Heart right ventricle (tissue), 16 donors: Measurements from ENCODE around the gene NENF. TPM values are rescaled to one million over a fixed set of nuclear protein-coding genes. Genes with fewer than 3 reads are reported as not detected.
A peak's percentile ranks its signal among the peaks of the same experiment; 100 is the strongest.

Experiments
- ATAC-seq, 8 donors: fragments of 200-7000 bp; cut with Tn5 transposase; one replicate each; pipeline ENCODE4 v1.9.1; 2020; ENCODE audit warnings: mild to moderate bottlenecking in 8 of 8, moderate library complexity in 8 of 8, moderate number of reproducible peaks in 1 of 8
- DNase-seq, 2 donors: peaks; one replicate each; pipeline ENCODE4 v3.0.0-alpha.2; 2020
- H3K27ac ChIP-seq, 10 donors: fragments of 200-600 bp; sonication (generic) in 2 of 10; one replicate each; pipeline versions ENCODE4 v1.5.0 to v1.8.0; 2020 to 2022; ENCODE audit warnings: mild to moderate bottlenecking in 3 of 10
- H3K27me3 ChIP-seq, 7 donors: fragments of 200-600 bp; one replicate each; pipeline ENCODE4 v1.8.0; 2021 to 2022; ENCODE audit warnings: mild to moderate bottlenecking in 2 of 7
- H3K36me3 ChIP-seq, 9 donors: fragments of 200-600 bp; sonication (generic) in 1 of 9; one replicate each; pipeline versions ENCODE4 v1.5.0 to v1.8.0; 2020 to 2022; ENCODE audit warnings: mild to moderate bottlenecking in 2 of 9
- H3K4me1 ChIP-seq, 9 donors: fragments of 200-600 bp; sonication (generic) in 1 of 9; one replicate each; pipeline versions ENCODE4 v1.5.0 to v1.8.0; 2020 to 2022; ENCODE audit warnings: mild to moderate bottlenecking in 4 of 9
- H3K4me3 ChIP-seq, 10 donors: fragments of 200-600 bp; sonication (generic) in 2 of 10; one replicate each; pipeline versions ENCODE4 v1.5.0 to v1.8.0; 2020 to 2022; ENCODE audit warnings: mild to moderate bottlenecking in 7 of 10, moderate library complexity in 2 of 10
- H3K9me3 ChIP-seq, 11 donors: fragments of 200-600 bp in 10 of 11; sonication (generic) in 2 of 11; one replicate each; pipeline versions ENCODE4 v1.5.0 to v1.8.0; 2013 to 2022; ENCODE audit warnings: mild to moderate bottlenecking in 2 of 11, control low read depth in 1 of 11, moderate library complexity in 1 of 11
- WGBS, 2 donors: extraction: QIAGEN DNeasy Blood & Tissue Kit; methylation state at CpG; one replicate each; pipeline ENCODE4 v1.1.7; 2013; ENCODE audit warnings: inconsistent platforms in 1 of 2; 5-methylcytosine and 5-hydroxymethylcytosine counted together
- intact Hi-C, 10 donors: fragments of 100-400 bp; cut with DNase I; formaldehyde crosslinking; loops; one replicate each; pipeline versions ENCODE4 v1.11.1 to v1.14.2; 2022
- polyA plus RNA-seq, 2 donors: library from polyadenylated mRNA; stranded (reverse); fragments of 200-250 nt; gene quantifications; one replicate each; pipeline ENCODE4 v1.2.3, GENCODE V29; 2013
- total RNA-seq, 10 donors: library from RNA; stranded (reverse); fragmentation: NEBNext Ultra II Directional in 3 of 10; extraction: Animal tissue kit (Norgen Biotek cat#: 25700) in 3 of 10; gene quantifications; one replicate each; pipeline versions ENCODE4 v1.2.1 to v1.2.4, GENCODE V29; 2021 to 2023
- TF ChIP-seq, protein P1 (sequence below), 9 donors: fragments of 200-600 bp; sonication (generic) in 2 of 9; IDR thresholded peaks; one replicate each; pipeline versions ENCODE4 v1.5.0 to v1.8.0; 2021 to 2022; ENCODE audit warnings: antibody characterized with exemption in 9 of 9, mild to moderate bottlenecking in 5 of 9, moderate library complexity in 1 of 9
- donor health status: Arrhythmogenic right ventricular cardiomyopathy.
- donor health status: ischemic (EF 13 %, LVEDD 7.1; RV severe dilation, severe dysfunction).
- donor health status: healthy with polysubstance abuse.
- donor health status: DM: no; HTN: yes; CAD: no.
- donor health status: DM: no; HTN: no; CAD: no.
- donor health status: ischemic (EF 25% LVEDD 6.9; RV normal size, moderate dysfunction).
- donor health status: ischemic (EF 25% LVEDD 5.7; RV mildly dilated, moderate dysfunction).
- donor health status: healthy.
- donor health status: DM: yes; HTN: yes; CAD: no.
- donor health status: Ischemic cardiomyopathy.
- donor health status: ischemic (EF 35%, LVEDD 5.7; RV mildly dilated, moderate dysfunction).
- donor health status: nonischemic (EF 11% LVEDD 7.7; RV severe dilation, severe dysfunction).
- donor health status: DM: yes; HTN: yes; CAD: no.
- donor health status: PGD.
- donor health status: ischemic (EF 29% LVEDD 5.4; RV normal size, mild dysfunction).
- donor health status: nonischemic (EF 23%, LVEDD 6.1; RV moderate dilation, normal function).

The NENF gene
- total and polyA plus RNA-seq, 12 donors: 91.8 to 241 (median 115) TPM

DNA sequence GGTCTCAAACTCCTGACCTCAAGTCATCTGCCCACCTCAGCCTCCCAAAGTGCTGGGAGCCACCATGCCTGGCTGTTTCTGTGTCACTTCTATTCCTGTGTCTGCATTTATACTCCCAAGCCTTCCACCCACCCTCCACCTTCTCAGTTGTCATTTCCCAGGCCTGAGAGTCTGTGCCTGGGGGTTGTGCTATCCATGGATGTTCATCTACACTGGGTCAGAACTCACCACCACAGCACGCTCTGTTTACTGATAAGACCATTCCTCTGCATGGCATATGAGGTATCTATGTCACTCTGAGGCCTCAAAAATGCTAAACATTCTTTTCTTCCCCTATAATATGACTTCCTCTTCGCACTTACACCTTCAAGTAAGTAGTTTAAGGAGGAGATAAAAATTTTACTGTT, 6.1 kb downstream of the NENF start:
- DNase-seq (no peak), ATAC-seq (no peak)
- Histone ChIP-seq H3K4me3 (no peak overlapping the region), H3K4me1 (peaks cover 0 to 22% (median 7%) of the 10 kb centered on the region in 9 donors), H3K36me3 (peaks cover 0 to 7% (median 0%) of the 10 kb centered on the region in 9 donors), H3K9me3 (no peaks in the 10 kb centered on the region), H3K27ac (no peak overlapping the region), H3K27me3 (no peaks in the 10 kb centered on the region)
- TF ChIP-seq, protein P1, sequence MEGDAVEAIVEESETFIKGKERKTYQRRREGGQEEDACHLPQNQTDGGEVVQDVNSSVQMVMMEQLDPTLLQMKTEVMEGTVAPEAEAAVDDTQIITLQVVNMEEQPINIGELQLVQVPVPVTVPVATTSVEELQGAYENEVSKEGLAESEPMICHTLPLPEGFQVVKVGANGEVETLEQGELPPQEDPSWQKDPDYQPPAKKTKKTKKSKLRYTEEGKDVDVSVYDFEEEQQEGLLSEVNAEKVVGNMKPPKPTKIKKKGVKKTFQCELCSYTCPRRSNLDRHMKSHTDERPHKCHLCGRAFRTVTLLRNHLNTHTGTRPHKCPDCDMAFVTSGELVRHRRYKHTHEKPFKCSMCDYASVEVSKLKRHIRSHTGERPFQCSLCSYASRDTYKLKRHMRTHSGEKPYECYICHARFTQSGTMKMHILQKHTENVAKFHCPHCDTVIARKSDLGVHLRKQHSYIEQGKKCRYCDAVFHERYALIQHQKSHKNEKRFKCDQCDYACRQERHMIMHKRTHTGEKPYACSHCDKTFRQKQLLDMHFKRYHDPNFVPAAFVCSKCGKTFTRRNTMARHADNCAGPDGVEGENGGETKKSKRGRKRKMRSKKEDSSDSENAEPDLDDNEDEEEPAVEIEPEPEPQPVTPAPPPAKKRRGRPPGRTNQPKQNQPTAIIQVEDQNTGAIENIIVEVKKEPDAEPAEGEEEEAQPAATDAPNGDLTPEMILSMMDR (IDR thresholded peaks at IDR 0.05): no peak
- intact Hi-C loops: no loop called here
- 99% methylated on average over 2 of the region's 2 CpGs for WGBS, 2 donors

DNA sequence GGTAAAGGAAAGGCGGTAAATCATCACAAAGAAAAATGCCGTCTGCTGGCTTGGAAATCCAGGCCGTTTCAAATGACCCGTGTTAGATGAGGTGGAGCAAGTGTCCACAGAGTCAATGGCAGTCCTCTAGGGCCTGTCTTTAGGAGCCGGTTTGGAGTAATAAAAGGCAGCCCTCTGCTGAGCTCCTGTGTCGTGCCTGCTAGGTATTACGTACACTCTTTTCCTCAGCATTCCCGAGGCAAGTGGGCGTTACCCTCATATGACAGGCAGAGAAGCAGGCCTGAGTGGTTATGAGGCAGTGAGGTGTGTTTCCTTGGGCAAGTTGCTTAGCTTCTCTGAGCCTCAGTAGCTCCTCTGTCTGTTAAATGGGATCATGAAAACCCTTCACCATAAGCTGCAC, 7.7 kb downstream of the NENF start:
- Histone ChIP-seq H3K27me3 (no peaks in the 10 kb centered on the region), H3K4me3 (no peak overlapping the region), H3K27ac (no peak overlapping the region), H3K4me1 (peaks cover 0 to 12% (median 0%) of the 10 kb centered on the region in 9 donors), H3K36me3 (peaks cover 0 to 21% (median 0%) of the 10 kb centered on the region in 9 donors), H3K9me3 (no peaks in the 10 kb centered on the region)
- TF ChIP-seq, protein P1 (IDR thresholded peaks at IDR 0.05): no peak
- WGBS, 2 donors: 80 to 86% methylated on average over 9 of the region's 9 CpGs
- intact Hi-C loops: no loop called here
- no peak for ATAC-seq
- no peak for DNase-seq

DNA sequence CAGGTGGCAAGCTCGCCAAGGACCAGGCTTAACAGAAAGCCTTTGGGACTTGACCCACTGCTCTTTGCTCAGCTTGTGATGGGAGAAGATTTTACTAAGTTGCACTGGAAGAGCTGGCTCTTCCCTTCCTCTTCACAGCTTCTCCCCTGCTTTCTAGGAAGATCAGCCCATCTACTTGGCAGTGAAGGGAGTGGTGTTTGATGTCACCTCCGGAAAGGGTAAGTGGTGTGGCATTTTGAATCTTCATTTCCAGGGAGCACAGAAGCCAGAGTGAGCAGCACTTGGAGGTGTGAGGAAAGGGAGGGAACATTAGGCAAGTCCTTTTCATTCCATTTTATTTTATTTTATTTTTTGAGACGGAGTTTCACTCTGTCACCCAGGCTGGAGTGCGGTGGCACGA, 9.7 kb downstream of the NENF start:
- DNase-seq: no peak
- no peak overlapping the region for H3K27ac ChIP-seq
- peaks cover 0 to 12% (median 0%) of the 10 kb centered on the region in 9 donors for H3K4me1 ChIP-seq
- H3K27me3 ChIP-seq: no peaks in the 10 kb centered on the region
- intact Hi-C loops: no loop called here
- H3K36me3 ChIP-seq: peaks cover 0 to 41% (median 6%) of the 10 kb centered on the region in 9 donors
- WGBS, 2 donors: 92 to 95% methylated on average over 5 of the region's 5 CpGs
- no peaks in the 10 kb centered on the region for H3K9me3 ChIP-seq
- TF ChIP-seq, protein P1 (IDR thresholded peaks at IDR 0.05): no peak
- peak in 1 of 8 donors; percentile 25 for ATAC-seq
- H3K4me3 ChIP-seq: no peak overlapping the region

DNA sequence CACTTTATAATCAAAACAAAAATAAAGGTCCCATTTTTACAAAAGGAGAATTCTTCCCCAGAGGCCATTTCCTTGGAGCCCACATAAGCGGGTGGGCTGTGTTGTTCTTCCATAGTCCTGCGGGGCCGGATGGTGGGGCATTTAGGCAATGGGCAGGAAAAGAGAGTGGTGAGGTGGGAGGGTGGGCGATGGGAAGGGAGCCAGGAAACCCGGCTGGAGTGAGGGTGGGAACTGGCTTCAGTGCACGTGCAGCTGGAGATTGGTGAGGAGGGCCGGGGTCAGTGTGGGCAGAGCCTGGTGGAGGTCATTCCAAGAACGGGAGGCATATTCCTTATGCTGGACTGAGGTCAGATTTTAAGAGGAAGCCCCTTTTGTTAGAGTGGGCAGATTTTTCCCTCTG, 13.6 kb downstream of the NENF start:
- no peak for DNase-seq
- peaks cover 3 to 18% (median 9%) of the 10 kb centered on the region in 9 donors for H3K4me1 ChIP-seq
- TF ChIP-seq, protein P1 (IDR thresholded peaks at IDR 0.05): no peak
- intact Hi-C loops: no loop called here
- no peaks in the 10 kb centered on the region for H3K9me3 ChIP-seq
- no peak for ATAC-seq
- no peak overlapping the region for H3K4me3 ChIP-seq
- no peak overlapping the region for H3K27ac ChIP-seq
- no peaks in the 10 kb centered on the region for H3K27me3 ChIP-seq
- peaks cover 0 to 44% (median 6%) of the 10 kb centered on the region in 9 donors for H3K36me3 ChIP-seq
- WGBS, 2 donors: 80% methylated on average over 8 of the region's 8 CpGs
